ENCODE results near the gene CRIP2. TPM values are rescaled to one million over a fixed set of nuclear protein-coding genes. Genes with fewer than 3 reads are reported as not detected.

Gene CRIP2
- total RNA-seq, 4 donors from 2014 or later = 31.4 to 47.1 (median 38.8) TPM

DNA sequence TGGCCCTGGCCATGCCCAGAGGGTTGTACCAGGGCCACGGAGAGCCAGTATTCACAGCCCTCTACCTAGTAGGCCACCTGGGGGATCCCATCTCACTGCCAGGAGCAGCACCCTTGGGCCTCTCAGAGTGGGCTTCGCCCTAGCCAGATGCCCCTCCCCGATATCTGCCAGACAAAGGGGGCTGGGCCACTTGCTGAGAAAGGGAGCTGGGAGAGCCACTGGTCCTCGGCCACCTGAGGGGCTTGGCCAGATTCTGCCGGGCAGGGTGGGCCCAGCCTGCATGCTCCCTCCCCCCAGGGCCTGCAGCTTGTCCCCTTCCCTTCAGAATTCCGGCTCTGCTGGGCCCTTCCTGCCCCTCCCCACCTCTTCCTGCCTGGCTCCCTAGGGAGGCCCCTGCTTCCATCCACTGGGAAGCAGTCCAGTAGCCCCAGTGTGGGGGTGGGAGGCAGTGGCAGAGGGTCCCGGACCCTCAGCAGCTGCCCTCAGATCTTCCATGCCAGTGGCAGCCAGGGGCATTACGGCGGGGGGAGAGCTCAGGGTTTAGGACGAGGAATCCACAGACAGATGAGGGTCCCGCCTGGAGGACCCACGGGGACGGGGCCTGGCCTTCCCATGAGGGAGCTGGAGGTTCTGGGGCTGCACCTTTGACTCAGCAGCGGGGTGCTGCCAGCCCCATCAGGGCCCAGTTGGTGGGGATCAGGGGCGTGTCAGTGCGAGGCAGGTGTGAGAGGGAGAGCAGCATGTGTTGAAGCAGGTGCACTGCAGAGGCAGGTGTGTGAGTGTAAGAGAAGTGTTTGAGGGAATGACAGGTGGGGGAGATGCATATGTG is 2.4 kb downstream of the CRIP2 start:
- Histone ChIP-seq H3K9me3 (no peaks in the 10 kb centered on the region), H3K27ac (peak overlapping the region; percentile 73 to 84 (median 76)), H3K36me3 (no peaks in the 10 kb centered on the region), H3K4me3 (peak overlapping the region; percentile 48 to 71 (median 56)), H3K4me1 (peaks cover 31 to 59% of the 10 kb centered on the region in 2 donors), H3K27me3 (peaks cover 0 to 4% (median under 1%) of the 10 kb centered on the region in 3 donors)
- intact Hi-C loops (cut with DNase I; ENCODE audit: low total_unique reads) = no loop called here
- no peak for DNase-seq
- TF ChIP-seq POLR2A (IDR thresholded peaks at IDR 0.05) (no peak), CTCF (IDR thresholded peaks at IDR 0.05 in 4 of 5, conservative IDR thresholded peaks at IDR 0.05 in 1 of 5) (no peak)
- ATAC-seq = no peak
- in situ Hi-C loops (cut with MboI; ENCODE audit: low sequenced_read_pairs in 4 of 4) = loop anchor here in 1 of 4 donors (25.0 kb wide), 1 partner anchor 115 kb away; no protein-coding TSS in a partner anchor

DNA sequence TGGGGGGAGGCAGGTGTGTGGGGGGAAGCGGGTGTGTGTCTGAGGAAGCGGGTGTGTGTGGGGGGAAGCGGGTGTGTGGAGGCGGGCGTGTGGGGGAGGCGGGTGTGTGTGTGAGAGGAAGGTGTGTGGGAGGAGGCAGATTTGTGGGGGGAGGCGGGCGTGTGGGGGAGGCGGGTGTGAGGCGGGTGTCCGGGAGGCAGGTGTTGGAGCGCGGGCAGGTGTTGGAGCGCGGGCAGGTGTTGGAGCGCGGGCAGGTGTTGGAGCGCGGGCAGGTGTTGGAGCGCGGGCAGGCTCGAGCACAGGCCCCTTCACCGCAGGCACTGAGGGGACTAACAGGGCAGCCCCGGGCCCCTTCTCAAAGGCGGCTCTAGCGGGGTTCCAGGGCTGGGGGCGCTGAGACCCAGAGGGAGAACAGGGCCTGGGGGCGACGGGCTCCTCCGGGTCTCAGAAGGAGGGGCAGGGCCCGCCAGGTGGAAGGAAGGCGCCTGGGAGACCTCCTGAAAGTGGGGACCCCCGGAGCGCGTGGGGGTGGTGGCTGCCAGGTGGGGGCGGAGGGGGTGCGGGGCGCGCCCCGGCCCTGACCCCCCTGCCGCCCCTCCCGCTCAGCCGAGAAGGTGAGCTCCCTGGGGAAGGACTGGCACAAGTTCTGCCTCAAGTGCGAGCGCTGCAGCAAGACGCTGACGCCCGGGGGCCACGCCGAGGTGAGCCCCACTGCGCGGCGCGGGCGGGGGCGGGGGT is 3.2 kb downstream of the CRIP2 start:
- Histone ChIP-seq H3K9me3 (no peaks in the 10 kb centered on the region), H3K36me3 (no peaks in the 10 kb centered on the region), H3K27ac (peak overlapping the region in 2 of 4 donors; percentile 76 to 84), H3K27me3 (peaks cover 0 to 7% (median 4%) of the 10 kb centered on the region in 3 donors), H3K4me3 (peak overlapping the region in 1 of 4 donors; percentile 60), H3K4me1 (peaks cover 31 to 59% of the 10 kb centered on the region in 2 donors)
- TF ChIP-seq POLR2A (IDR thresholded peaks at IDR 0.05) (no peak), CTCF (IDR thresholded peaks at IDR 0.05 in 4 of 5, conservative IDR thresholded peaks at IDR 0.05 in 1 of 5) (no peak)
- intact Hi-C loops (cut with DNase I; ENCODE audit: low total_unique reads) (no loop called here), in situ Hi-C loops (cut with MboI; ENCODE audit: low sequenced_read_pairs in 4 of 4) (loop anchor here in 1 of 4 donors (25.0 kb wide), 1 partner anchor 116 kb away; no protein-coding TSS in a partner anchor)
- ATAC-seq = no peak
- DNase-seq = no peak

DNA sequence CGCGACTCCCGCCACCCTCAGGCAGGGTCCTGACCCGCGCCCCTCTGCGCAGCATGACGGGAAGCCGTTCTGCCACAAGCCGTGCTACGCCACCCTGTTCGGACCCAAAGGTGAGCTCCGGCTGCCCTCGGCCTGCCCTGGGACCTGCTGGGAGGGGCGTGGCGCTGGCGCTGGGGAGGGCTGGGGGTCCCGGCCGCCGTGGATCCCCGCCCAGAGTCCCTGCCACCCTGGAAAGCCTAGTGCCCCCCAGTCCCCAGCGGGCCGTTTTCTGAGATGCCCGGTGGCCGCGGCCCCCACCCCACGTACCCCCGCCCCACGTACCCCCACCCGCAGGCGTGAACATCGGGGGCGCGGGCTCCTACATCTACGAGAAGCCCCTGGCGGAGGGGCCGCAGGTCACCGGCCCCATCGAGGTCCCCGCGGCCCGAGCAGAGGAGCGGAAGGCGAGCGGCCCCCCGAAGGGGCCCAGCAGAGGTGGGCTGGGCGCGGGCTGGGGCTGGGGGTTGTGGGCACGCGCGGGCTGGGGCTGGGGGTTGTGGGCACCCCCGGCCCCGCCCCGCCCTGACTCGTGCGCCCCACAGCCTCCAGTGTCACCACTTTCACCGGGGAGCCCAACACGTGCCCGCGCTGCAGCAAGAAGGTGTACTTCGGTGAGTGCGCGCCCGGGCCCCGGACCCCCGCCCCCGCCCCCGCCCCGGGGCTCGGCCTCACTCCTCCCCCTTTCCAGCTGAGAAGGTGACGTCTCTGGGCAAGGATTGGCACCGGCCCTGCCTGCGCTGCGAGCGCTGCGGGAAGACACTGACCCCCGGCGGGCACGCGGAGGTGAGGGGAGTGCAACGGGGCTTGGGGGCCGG is 4.0 kb downstream of the CRIP2 start:
- no peak for ATAC-seq
- no peak for DNase-seq
- TF ChIP-seq CTCF (IDR thresholded peaks at IDR 0.05 in 4 of 5, conservative IDR thresholded peaks at IDR 0.05 in 1 of 5) (no peak), POLR2A (IDR thresholded peaks at IDR 0.05) (no peak)
- intact Hi-C loops (cut with DNase I; ENCODE audit: low total_unique reads) (no loop called here), in situ Hi-C loops (cut with MboI; ENCODE audit: low sequenced_read_pairs in 4 of 4) (loop anchor here in 1 of 4 donors (25.0 kb wide), 1 partner anchor 116 kb away; no protein-coding TSS in a partner anchor)
- H3K36me3 ChIP-seq = no peaks in the 10 kb centered on the region
- no peak overlapping the region for H3K4me3 ChIP-seq
- no peak overlapping the region for H3K27ac ChIP-seq
- H3K27me3 ChIP-seq = peaks cover 0 to 7% (median 4%) of the 10 kb centered on the region in 3 donors
- no peaks in the 10 kb centered on the region for H3K9me3 ChIP-seq
- peaks cover 30 to 59% of the 10 kb centered on the region in 2 donors for H3K4me1 ChIP-seq

Measured in gastrocnemius medialis (tissue), 4 donors.